ENCODE measurements around the gene LRP5. TPM values are rescaled to one million over a fixed set of nuclear protein-coding genes. Genes with fewer than 3 reads are reported as not detected.

LRP5 gene
- total and polyA plus RNA-seq, 9 of the 15 experiments (the other 6 are each of a cell fraction or from before 2014, with no cell fraction given) = 0.48 to 44.2 (median 13.5) TPM

GRCh38 chr11:68438658-68439259, 126.4 kb downstream of the LRP5 start (continued):
- TF ChIP-seq MLLT1 (IDR thresholded peaks at IDR 0.05) (peak in 1 of 2 experiments; percentile 69; a peak in 1 of 4 replicates), IFI16 (CRISPR knock-in tag; IDR thresholded peaks at IDR 0.05) (no peak), TAF15 (IDR thresholded peaks at IDR 0.05; ENCODE audit: low read depth, low read length) (no peak), RAD21 (CRISPR knock-in tag; conservative IDR thresholded peaks at IDR 0.05 in 1 of 2, IDR thresholded peaks at IDR 0.05 in 1 of 2) (no peak), ZBTB17 (CRISPR knock-in tag; IDR thresholded peaks at IDR 0.05) (peak; percentile 82; the same call in 1 of the 2 replicates), VEZF1 (CRISPR knock-in tag; IDR thresholded peaks at IDR 0.05) (no peak), ZNF699 (CRISPR knock-in tag; IDR thresholded peaks at IDR 0.05; ENCODE audit: insufficient replicate concordance) (no peak), TFE3 (CRISPR knock-in tag; IDR thresholded peaks at IDR 0.05) (no peak), AFF1 (IDR thresholded peaks at IDR 0.05; ENCODE audit: low read depth in 1 of 2, partially characterized antibody in 2 of 2) (no peak), FOXJ3 (CRISPR knock-in tag; IDR thresholded peaks at IDR 0.05) (no peak), YY1 (IDR thresholded peaks at IDR 0.05; ENCODE audit: borderline replicate concordance in 1 of 3, control insufficient read depth in 1 of 3, extremely low read depth in 1 of 3, insufficient read depth in 3 of 3, insufficient read length in 1 of 3, insufficient replicate concordance in 2 of 3, low read depth in 1 of 3, low read length in 2 of 3) (no peak), EGR1 (conservative IDR thresholded peaks at IDR 0.05) (0 out of 2 replicates have a peak, but pooled peaks have one; percentile 18), SMARCE1 (IDR thresholded peaks at IDR 0.05) (no peak), L3MBTL2 (IDR thresholded peaks at IDR 0.05) (no peak), CREB3L1 (IDR thresholded peaks at IDR 0.05; ENCODE audit: borderline replicate concordance, low read depth) (peak; percentile 43; the same call in 1 of the 2 replicates)

Data from K562 (cell line).